ENCODE data around the gene MGARP. TPM values are rescaled to one million over a fixed set of nuclear protein-coding genes. Genes with fewer than 3 reads are reported as not detected.

Gene MGARP
- polyA plus RNA-seq, 1 donor (not counting 4 experiments of a cell fraction or from before 2014, with no cell fraction given) = 0.94 TPM

- Histone ChIP-seq H3K9ac (ENCODE audit: control insufficient read depth, extremely low read depth, insufficient read depth, low read length) (no peak overlapping the region), H3K4me2 (ENCODE audit: control insufficient read depth, extremely low read depth, insufficient read depth, low read depth, low read length) (no peak overlapping the region), H3K79me2 (ENCODE audit: control insufficient read depth, insufficient read depth, low read length) (no peaks in the 10 kb centered on the region), H3K27me3 (ENCODE audit: control insufficient read depth, extremely low read depth, insufficient read depth, low read length) (no peaks in the 10 kb centered on the region), H3K4me3 (ENCODE audit: control insufficient read depth in 2 of 3, extremely low read depth in 1 of 3, insufficient read depth in 2 of 3, low read depth in 1 of 3, low read length in 3 of 3) (no peak overlapping the region), H3K9me3 (ENCODE audit: control insufficient read depth, low read depth, low read length) (no peaks in the 10 kb centered on the region), H4K20me1 (ENCODE audit: control insufficient read depth, extremely low read depth, insufficient read depth, low read length) (no peaks in the 10 kb centered on the region), H3K27ac (ENCODE audit: control insufficient read depth, insufficient read depth, low read length) (no peak overlapping the region), H2AFZ (ENCODE audit: control insufficient read depth, low read length) (no peak overlapping the region), H3K4me1 (ENCODE audit: control insufficient read depth, extremely low read depth, insufficient read depth, low read length) (no peaks in the 10 kb centered on the region), H3K9me1 (ENCODE audit: control insufficient read depth, extremely low read depth, insufficient read depth, low read length) (no peaks in the 10 kb centered on the region), H3K36me3 (ENCODE audit: control insufficient read depth in 2 of 2, extremely low read depth in 1 of 2, insufficient read depth in 2 of 2, low read length in 2 of 2) (no peaks in the 10 kb centered on the region)
- no peak for FAIRE-seq
- TF ChIP-seq, protein P1, sequence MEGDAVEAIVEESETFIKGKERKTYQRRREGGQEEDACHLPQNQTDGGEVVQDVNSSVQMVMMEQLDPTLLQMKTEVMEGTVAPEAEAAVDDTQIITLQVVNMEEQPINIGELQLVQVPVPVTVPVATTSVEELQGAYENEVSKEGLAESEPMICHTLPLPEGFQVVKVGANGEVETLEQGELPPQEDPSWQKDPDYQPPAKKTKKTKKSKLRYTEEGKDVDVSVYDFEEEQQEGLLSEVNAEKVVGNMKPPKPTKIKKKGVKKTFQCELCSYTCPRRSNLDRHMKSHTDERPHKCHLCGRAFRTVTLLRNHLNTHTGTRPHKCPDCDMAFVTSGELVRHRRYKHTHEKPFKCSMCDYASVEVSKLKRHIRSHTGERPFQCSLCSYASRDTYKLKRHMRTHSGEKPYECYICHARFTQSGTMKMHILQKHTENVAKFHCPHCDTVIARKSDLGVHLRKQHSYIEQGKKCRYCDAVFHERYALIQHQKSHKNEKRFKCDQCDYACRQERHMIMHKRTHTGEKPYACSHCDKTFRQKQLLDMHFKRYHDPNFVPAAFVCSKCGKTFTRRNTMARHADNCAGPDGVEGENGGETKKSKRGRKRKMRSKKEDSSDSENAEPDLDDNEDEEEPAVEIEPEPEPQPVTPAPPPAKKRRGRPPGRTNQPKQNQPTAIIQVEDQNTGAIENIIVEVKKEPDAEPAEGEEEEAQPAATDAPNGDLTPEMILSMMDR (optimal IDR thresholded peaks at IDR 0.05 in 1 of 3, IDR thresholded peaks at IDR 0.05 in 1 of 3, conservative IDR thresholded peaks at IDR 0.05 in 1 of 3; ENCODE audit: extremely low read depth in 1 of 3, insufficient read depth in 2 of 3, low read length in 3 of 3) = no peak
- TF ChIP-seq EZH2 (IDR thresholded peaks at IDR 0.05; ENCODE audit: low read length) = no peak
- DNase-seq (ENCODE audit: low read depth, low spot score) = no peak
- dilution Hi-C loops (cut with MboI; ENCODE audit: extremely low pct_ligation_motif_present, low sequenced_read_pairs) = no loop called here
These were observed 45.8 kb downstream of the MGARP start for GRCh38 chr4:139234253-139234652.

DNA sequence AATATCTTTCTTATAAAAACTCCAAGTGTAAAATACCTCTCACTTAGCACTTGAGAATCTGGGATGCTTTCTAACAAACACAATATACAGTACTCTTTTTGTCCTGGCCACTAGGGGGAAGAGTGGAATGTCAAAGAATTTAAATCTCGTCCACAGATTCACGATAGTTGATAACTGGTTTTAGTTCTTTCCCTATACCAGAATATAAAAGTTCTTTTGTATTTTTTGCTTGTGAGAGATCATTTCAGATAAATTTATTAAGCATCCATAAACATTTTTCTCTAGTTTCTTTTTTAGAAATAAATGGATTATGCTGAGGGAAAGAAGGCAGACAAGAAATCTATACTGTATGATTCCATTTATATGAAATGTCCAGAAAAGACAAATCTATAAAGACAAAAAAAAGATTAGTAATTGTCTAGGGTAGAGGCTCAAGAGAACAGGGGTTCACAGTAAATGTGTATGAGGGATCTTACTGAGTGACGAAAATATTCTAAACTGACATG lies 50.4 kb downstream of the MGARP start:
- Histone ChIP-seq H3K4me2 (ENCODE audit: control insufficient read depth, extremely low read depth, insufficient read depth, low read depth, low read length) (no peak overlapping the region), H3K9ac (ENCODE audit: control insufficient read depth, extremely low read depth, insufficient read depth, low read length) (no peak overlapping the region), H3K27ac (ENCODE audit: control insufficient read depth, insufficient read depth, low read length) (no peak overlapping the region), H3K4me1 (ENCODE audit: control insufficient read depth, extremely low read depth, insufficient read depth, low read length) (peaks cover 8% of the 10 kb centered on the region), H3K9me1 (ENCODE audit: control insufficient read depth, extremely low read depth, insufficient read depth, low read length) (no peaks in the 10 kb centered on the region), H3K79me2 (ENCODE audit: control insufficient read depth, insufficient read depth, low read length) (no peaks in the 10 kb centered on the region), H3K4me3 (ENCODE audit: control insufficient read depth in 2 of 3, extremely low read depth in 1 of 3, insufficient read depth in 2 of 3, low read depth in 1 of 3, low read length in 3 of 3) (no peak overlapping the region), H3K27me3 (ENCODE audit: control insufficient read depth, extremely low read depth, insufficient read depth, low read length) (no peaks in the 10 kb centered on the region), H4K20me1 (ENCODE audit: control insufficient read depth, extremely low read depth, insufficient read depth, low read length) (no peaks in the 10 kb centered on the region), H2AFZ (ENCODE audit: control insufficient read depth, low read length) (no peak overlapping the region), H3K36me3 (ENCODE audit: control insufficient read depth in 2 of 2, extremely low read depth in 1 of 2, insufficient read depth in 2 of 2, low read length in 2 of 2) (no peaks in the 10 kb centered on the region), H3K9me3 (ENCODE audit: control insufficient read depth, low read depth, low read length) (no peaks in the 10 kb centered on the region)
- dilution Hi-C loops (cut with MboI; ENCODE audit: extremely low pct_ligation_motif_present, low sequenced_read_pairs) = no loop called here
- DNase-seq (ENCODE audit: low read depth, low spot score) (no peak), FAIRE-seq (peak; percentile 69)
- TF ChIP-seq EZH2 (IDR thresholded peaks at IDR 0.05; ENCODE audit: low read length) = no peak
- TF ChIP-seq, protein P1 (optimal IDR thresholded peaks at IDR 0.05 in 1 of 3, IDR thresholded peaks at IDR 0.05 in 1 of 3, conservative IDR thresholded peaks at IDR 0.05 in 1 of 3; ENCODE audit: extremely low read depth in 1 of 3, insufficient read depth in 2 of 3, low read length in 3 of 3) = peak in 2 of 3 experiments; percentile 48 to 58
